WTC11 (cell line): ENCODE results near the gene GDPD2. TPM values are rescaled to one million over a fixed set of nuclear protein-coding genes. Genes with fewer than 3 reads are reported as not detected.

Source experiments
- ATAC-seq: fragments of 200-7000 bp; cut with Tn5 transposase; 2 replicates; pipeline ENCODE4 v1.10.0; 2021; ENCODE audit warnings: mild to moderate bottlenecking, moderate library complexity
- CTCF ChIA-PET: fragments of 300-600 bp; sonication (Branson Sonifier 250); formaldehyde crosslinking; loops from one replicate; lab custom pipeline; 2021; ENCODE audit warnings: antibody characterized with exemption; lab: Charles Lee
- POLR2A ChIA-PET: fragments of 350-600 bp; sonication (Branson Sonifier 250); formaldehyde crosslinking; loops from one replicate; lab custom pipeline; 2021; ENCODE audit warnings: antibody characterized with exemption; lab: Charles Lee
- DNase-seq: peaks from one replicate; pipeline ENCODE4 v3.0.0; 2021; ENCODE audit warnings: low spot score
- H3K27ac Mint-ChIP-seq: 2 replicates; pipeline ENCODE4 v1.8.0; 2021; ENCODE audit warnings: mixed read lengths
- H3K27me3 Mint-ChIP-seq: 2 replicates; pipeline ENCODE4 v1.8.0; 2021; ENCODE audit warnings: low read depth, mild to moderate bottlenecking, moderate library complexity, mixed read lengths
- H3K36me3 Mint-ChIP-seq: 2 replicates; pipeline ENCODE4 v1.8.0; 2021; ENCODE audit warnings: mixed read lengths
- H3K4me1 Mint-ChIP-seq: 2 replicates; pipeline ENCODE4 v1.8.0; 2022; ENCODE audit warnings: mixed read lengths
- H3K4me3 Mint-ChIP-seq: 2 replicates; pipeline ENCODE4 v1.8.0; 2021; ENCODE audit warnings: mild to moderate bottlenecking, moderate library complexity, mixed read lengths
- H3K9me3 Mint-ChIP-seq: 2 replicates; pipeline ENCODE4 v1.8.0; 2021; ENCODE audit warnings: mixed read lengths
- ARID4B ChIP-seq: sonication (generic); formaldehyde crosslinking; IDR thresholded peaks from 2 replicates; pipeline ENCODE4 v1.8.0; 2023; ENCODE audit warnings: missing genetic modification reagents, mild to moderate bottlenecking, borderline replicate concordance
- CBFB ChIP-seq: sonication (generic); formaldehyde crosslinking; IDR thresholded peaks from 2 replicates; pipeline ENCODE4 v1.8.1; 2022; ENCODE audit warnings: mild to moderate bottlenecking, low read depth, missing genetic modification reagents
- CTCF ChIP-seq: fragments of 200-600 bp; IDR thresholded peaks from 2 replicates; pipeline ENCODE4 v1.8.0; 2022; ENCODE audit warnings: antibody characterized with exemption
- E2F5 ChIP-seq: sonication (generic); formaldehyde crosslinking; IDR thresholded peaks from 2 replicates; pipeline ENCODE4 v1.8.1; 2022; ENCODE audit warnings: mild to moderate bottlenecking, moderate library complexity, missing genetic modification reagents
- ETV6 ChIP-seq: sonication (generic); formaldehyde crosslinking; IDR thresholded peaks from 2 replicates; pipeline ENCODE4 v1.8.1; 2022; ENCODE audit warnings: mild to moderate bottlenecking, missing genetic modification reagents
- GRHL2 ChIP-seq: fragments of 250-450 bp; sonication (Bioruptor Pico); IDR thresholded peaks from 2 replicates; pipeline ENCODE4 v1.8.0; 2022; ENCODE audit warnings: mild to moderate bottlenecking, moderate library complexity; ENCODE audit not compliant: insufficient replicate concordance, severe bottlenecking
- GTF2I ChIP-seq: fragments of 250-450 bp; sonication (Bioruptor Pico); conservative IDR thresholded peaks from 2 replicates; pipeline ENCODE4 v1.4.0; 2021; ENCODE audit warnings: mild to moderate bottlenecking
- HMGXB4 ChIP-seq: sonication (generic); formaldehyde crosslinking; IDR thresholded peaks from 2 replicates; pipeline ENCODE4 v1.8.1; 2023; ENCODE audit warnings: mild to moderate bottlenecking, moderate library complexity, missing genetic modification reagents
- IRF2 ChIP-seq: sonication (generic); formaldehyde crosslinking; IDR thresholded peaks from 2 replicates; pipeline ENCODE4 v1.8.0; 2022; ENCODE audit warnings: low read depth, missing genetic modification reagents, borderline replicate concordance
- MYBL2 ChIP-seq: sonication (generic); formaldehyde crosslinking; IDR thresholded peaks from 2 replicates; pipeline ENCODE4 v1.8.1; 2023; ENCODE audit warnings: mild to moderate bottlenecking, moderate library complexity, missing genetic modification reagents
- NFATC4 ChIP-seq: fragments of 250-450 bp; sonication (Bioruptor Pico); IDR thresholded peaks from 2 replicates; pipeline ENCODE4 v1.9.0; 2021; ENCODE audit warnings: mild to moderate bottlenecking
- NFYB ChIP-seq: sonication (generic); formaldehyde crosslinking; conservative IDR thresholded peaks from 2 replicates; pipeline ENCODE4 v1.8.0; 2022; ENCODE audit warnings: low read depth, missing genetic modification reagents
- SOX15 ChIP-seq: fragments of 250-450 bp; sonication (Bioruptor Pico); IDR thresholded peaks from 2 replicates; pipeline ENCODE4 v1.9.0; 2021; ENCODE audit warnings: mild to moderate bottlenecking
- STAT6 ChIP-seq: sonication (generic); formaldehyde crosslinking; conservative IDR thresholded peaks from 2 replicates; pipeline ENCODE4 v1.8.1; 2023; ENCODE audit warnings: mild to moderate bottlenecking, low read depth, missing genetic modification reagents, moderate library complexity
- USF2 ChIP-seq: sonication (generic); formaldehyde crosslinking; IDR thresholded peaks from 2 replicates; pipeline ENCODE4 v1.8.1; 2023; ENCODE audit warnings: mild to moderate bottlenecking, missing genetic modification reagents, moderate library complexity
- ZNF281 ChIP-seq: sonication (generic); formaldehyde crosslinking; IDR thresholded peaks from 2 replicates; pipeline ENCODE4 v1.8.0; 2023; ENCODE audit warnings: mild to moderate bottlenecking, missing genetic modification reagents
- ZSCAN18 ChIP-seq: fragments of 250-450 bp; sonication (Bioruptor Pico); IDR thresholded peaks from 2 replicates; pipeline ENCODE4 v2.1.2; 2022; ENCODE audit warnings: mild to moderate bottlenecking, moderate library complexity
- total RNA-seq: library from RNA; stranded (reverse); gene quantifications from 3 replicates; pipeline ENCODE4 v1.2.3, GENCODE V29; 2021

The GDPD2 gene
- total RNA-seq, 1 experiment from 2014 or later = 7.0 TPM

- Mint-ChIP-seq H3K27me3 (no peaks in the 10 kb centered on the region), H3K4me1 (peaks cover 18% of the 10 kb centered on the region), H3K9me3 (no peaks in the 10 kb centered on the region), H3K4me3 (no peak overlapping the region), H3K27ac (no peak overlapping the region), H3K36me3 (peaks cover 8% of the 10 kb centered on the region)
- POLR2A ChIA-PET = no interaction called here
- TF ChIP-seq USF2 = no peak
- no peak for TF ChIP-seq ZNF281
- TF ChIP-seq NFYB = no peak
- no peak for TF ChIP-seq NFATC4 (CRISPR knock-in tag)
- TF ChIP-seq ZSCAN18 (CRISPR knock-in tag) = no peak
- no peak for TF ChIP-seq MYBL2 (CRISPR knock-in tag)
- TF ChIP-seq HMGXB4 (CRISPR knock-in tag) = no peak
- no peak for TF ChIP-seq ARID4B
- no peak for TF ChIP-seq CBFB (CRISPR knock-in tag)
- TF ChIP-seq E2F5 (CRISPR knock-in tag) = no peak
- TF ChIP-seq ETV6 (CRISPR knock-in tag) = no peak
- TF ChIP-seq GTF2I = no peak
- TF ChIP-seq IRF2 = no peak
- no peak for TF ChIP-seq GRHL2 (CRISPR knock-in tag)
- TF ChIP-seq SOX15 (CRISPR knock-in tag) = no peak
- no peak for TF ChIP-seq CTCF
- no peak for TF ChIP-seq STAT6
- no peak for ATAC-seq
- no peak for DNase-seq
- CTCF ChIA-PET = no interaction called here
These were observed 3.5 kb downstream of the GDPD2 start for GRCh38 chrX:70426286-70427278.
